ENCODE measurements around the gene KRT71.

Gene KRT71

GRCh38 chr12:52539083-52539820, 13.7 kb downstream of the KRT71 start:
- DNase-seq (ENCODE audit: low read depth, low spot score): no peak

GRCh38 chr12:52537101-52537500, 15.8 kb downstream of the KRT71 start:
- DNase-seq (ENCODE audit: low read depth, low spot score): no peak

DNA sequence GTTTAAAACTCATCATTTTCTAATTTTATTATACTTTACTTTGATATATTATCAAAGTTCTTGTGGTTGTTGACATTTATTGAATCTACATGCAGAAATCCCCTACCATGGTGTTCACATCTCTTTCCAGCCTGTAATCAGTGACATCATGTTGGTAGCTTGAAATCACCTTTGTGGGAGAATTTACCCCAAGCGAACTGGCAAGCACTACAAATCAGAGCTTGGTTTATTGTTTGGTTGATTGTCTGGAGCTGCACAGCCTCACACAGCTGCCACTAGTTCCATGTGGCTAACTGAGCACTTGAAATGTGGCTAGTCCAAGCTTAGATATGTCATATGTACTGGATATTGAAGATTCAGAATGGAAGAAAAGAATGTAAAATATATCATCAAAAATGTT, 17.4 kb downstream of the KRT71 start:
- no peak for DNase-seq (ENCODE audit: low read depth, low spot score)

DNA sequence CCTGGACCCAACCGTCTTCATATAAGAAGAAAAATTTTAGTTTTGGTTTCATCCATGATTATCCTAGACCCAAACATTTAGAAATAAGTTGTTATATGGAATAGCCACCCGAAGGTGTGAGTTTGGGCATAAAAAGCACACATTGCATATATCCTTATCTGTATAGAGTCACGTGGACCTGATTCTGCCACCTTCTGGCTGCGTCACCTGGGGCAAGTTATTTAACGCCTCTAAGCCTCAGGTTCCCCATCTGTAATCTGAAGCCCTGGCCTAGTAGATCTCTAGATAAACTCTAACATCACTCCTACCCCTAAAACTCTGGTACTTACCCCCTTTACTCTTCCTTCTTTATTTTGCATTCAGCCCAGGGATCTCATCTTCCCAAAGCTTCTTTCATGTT, 18.5 kb downstream of the KRT71 start:
- no peak for DNase-seq (ENCODE audit: low read depth, low spot score)

DNA sequence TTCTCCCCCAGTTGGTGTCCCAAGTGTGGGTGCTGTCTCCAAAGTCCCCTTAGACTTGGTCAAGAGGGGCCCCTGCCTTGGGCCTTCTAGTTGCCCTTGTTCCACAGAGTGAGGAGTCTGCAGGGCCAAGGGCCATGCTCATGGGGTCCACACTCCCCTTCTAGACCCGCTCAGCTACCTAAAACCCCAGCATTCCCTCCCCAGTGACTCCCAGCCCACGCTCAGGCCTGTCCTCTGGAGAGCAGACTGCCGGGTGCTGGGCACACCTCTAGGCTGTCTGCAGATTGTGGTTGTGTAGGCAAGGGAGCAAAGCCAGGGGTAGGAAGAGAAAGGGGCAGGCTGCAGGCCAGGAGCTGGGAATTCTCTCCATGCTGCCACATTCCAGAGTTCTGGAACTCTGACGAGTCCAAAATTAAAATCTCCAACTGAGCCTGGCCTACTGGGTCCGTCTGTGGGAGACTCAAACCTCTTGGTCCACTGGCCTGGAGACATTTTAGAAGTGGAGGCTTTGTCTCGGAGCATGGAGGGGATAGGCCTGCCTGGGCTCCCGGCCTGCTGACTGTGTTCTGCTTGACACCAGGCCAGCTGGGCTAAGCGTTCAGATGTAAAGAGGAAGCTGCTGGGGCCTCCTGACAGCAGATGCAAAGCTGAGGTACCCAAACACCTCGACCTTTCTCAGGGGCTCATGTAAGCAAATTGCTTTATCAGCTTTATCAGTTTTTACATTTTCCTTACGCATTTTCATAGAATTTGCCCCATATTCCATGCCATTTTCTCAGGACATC, 19.1 kb downstream of the KRT71 start:
- no peak for DNase-seq (ENCODE audit: low read depth, low spot score)

DNA sequence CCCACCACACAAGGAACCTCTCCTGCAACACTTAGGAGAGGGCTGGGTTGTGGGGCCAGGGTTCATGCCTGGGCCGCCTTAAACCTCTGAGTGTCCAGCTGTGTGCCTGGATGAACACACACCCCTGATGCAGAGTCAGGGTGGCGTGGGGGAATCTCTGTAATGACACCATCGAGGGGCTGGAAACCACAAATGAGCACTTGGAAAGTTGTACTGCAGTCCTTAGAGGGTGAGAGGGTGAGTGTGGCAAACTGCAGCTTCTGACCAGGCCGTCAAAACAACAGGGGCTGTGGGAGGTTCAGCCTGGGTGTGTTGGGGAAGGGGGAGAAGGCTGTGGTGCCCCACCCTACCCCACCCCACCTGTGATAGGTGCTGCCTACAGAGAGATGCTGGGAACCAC, 20.3 kb downstream of the KRT71 start:
- DNase-seq (ENCODE audit: low read depth, low spot score): no peak

DNA sequence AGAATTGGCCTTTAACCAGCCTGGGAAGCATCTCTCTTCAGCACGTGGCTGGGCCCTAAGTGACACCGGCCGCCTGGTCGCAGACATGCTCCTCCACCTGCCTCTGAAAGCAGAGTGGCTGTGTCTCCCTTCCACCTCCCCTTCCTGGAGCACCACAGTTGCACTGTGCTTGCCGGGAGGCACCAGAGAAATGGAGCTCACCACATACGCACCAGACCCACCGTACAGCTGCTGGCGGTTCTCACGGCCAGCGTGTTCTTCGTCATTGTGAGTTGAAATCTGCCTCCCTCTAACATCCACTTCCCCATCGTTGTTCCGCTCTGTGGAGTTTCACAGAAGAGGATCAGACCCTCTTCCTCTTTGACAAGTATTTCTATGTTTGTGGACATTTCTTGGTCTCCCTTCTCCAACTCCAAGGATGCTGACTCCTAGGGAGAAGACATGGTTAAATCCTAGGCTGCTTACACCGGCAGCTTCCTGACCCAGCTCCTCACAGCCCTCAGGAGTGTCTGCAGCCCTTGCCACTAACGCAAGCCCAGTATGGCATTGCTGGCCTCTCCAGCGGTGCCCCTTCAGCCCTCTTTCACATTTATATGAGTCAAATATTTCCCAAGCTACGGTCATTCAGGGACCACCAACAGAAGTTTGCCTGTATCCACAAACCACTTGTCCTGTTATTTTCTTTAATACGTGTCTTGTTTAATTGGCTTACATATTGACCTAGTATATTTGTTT, 21.2 kb downstream of the KRT71 start:
- no peak for DNase-seq (ENCODE audit: low read depth, low spot score)

GRCh38 chr12:52530905-52531304, 22.0 kb downstream of the KRT71 start:
- DNase-seq (ENCODE audit: low read depth, low spot score): no peak

- DNase-seq (ENCODE audit: low read depth, low spot score): no peak
These were observed 22.6 kb downstream of the KRT71 start for GRCh38 chr12:52530366-52530765.

DNA sequence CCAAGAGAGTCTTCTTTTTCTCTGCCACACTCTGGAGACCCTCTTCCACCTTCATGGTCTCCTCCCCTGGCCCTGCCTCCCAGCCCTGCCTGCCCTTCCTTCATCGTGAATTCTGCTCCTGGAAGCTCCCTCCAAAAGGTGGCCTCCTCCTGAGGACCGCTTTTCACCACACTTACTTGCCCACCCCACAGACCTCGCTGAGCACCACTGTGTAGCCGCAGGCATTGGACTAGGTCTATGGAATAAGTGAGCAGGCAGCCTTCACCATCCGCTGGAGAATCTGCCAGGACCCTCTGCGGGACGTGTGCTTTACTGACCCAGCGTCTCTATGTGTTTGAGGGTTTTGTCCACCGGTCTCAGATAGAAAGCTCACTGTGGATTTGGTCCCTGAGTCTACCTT, 23.1 kb downstream of the KRT71 start:
- DNase-seq (ENCODE audit: low read depth, low spot score): no peak

DNA sequence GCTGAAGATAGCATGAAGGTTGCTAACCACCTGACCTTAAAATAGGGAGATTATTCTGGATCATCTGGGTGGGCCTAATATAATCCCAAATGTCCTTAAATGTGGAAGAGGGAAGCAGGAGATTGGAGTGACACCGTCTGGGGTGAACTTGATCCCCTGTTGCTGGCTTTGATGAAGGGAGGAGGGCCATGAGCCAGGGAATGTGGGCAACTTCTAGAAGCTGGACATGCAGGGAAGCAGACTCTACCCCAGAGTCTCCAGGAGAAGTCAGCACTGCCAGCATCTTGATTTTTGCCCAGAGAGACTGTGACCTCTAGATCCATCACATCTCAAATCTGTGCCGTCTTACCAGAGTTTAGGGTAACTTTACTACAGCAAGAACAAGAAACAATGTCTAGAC, 23.5 kb downstream of the KRT71 start:
- no peak for DNase-seq (ENCODE audit: low read depth, low spot score)

GRCh38 chr12:52528641-52529143, 24.3 kb downstream of the KRT71 start:
- no peak for DNase-seq (ENCODE audit: low read depth, low spot score)

DNA sequence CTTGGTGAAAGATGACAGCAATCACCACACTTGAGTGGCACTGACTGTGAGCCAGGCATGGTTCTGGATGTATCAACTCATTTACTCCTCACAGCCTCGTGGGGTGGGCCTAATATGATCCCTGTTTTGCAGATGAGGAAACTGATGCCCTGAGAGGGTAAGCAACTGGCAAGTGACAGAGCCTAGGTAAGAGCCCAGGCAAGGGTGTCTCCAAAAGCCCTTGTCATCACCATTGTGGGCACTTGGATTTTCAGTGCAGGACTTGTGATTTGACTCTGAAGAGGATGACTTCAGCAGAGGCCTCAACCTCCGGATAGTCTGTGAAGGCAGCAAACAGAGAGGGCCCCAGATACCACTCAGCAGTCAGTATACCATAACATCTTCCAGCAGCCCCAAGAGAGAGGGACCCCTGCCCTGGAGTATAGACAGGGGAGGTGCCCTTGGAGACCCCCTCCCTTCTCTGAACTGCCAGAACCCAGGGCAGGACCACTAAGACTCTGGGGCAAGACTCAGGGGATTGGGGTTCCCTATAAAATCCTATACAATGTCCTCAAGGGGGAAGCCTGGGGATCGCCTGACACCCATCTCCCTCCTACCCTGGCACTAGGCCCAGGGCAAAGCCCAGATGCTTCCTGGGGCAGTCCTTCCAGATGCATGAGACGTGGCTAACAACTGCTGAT, 25.7 kb downstream of the KRT71 start:
- no peak for DNase-seq (ENCODE audit: low read depth, low spot score)

DNA sequence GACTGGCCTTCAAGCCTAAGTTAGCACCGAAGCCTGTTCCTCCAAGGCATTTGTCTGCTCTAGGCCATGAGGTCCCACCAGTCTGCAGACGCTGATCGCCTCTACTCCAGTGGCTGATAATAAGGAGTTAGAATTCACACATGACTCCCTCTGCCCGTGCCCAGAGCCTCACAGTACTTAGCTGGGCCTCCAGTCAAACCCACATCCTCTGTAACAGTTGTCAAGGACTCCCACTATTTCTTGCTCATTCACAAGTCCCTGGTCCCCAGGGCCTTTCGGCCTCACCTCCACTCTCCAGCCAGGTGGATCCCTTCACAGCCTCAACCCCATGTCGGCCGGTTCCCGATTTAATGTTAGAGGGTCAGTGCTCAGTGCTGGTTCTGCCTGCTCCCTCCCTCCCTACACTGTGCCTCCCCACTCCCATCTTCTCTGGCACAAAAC, 26.4 kb downstream of the KRT71 start:
- DNase-seq (ENCODE audit: low read depth, low spot score): no peak

DNA sequence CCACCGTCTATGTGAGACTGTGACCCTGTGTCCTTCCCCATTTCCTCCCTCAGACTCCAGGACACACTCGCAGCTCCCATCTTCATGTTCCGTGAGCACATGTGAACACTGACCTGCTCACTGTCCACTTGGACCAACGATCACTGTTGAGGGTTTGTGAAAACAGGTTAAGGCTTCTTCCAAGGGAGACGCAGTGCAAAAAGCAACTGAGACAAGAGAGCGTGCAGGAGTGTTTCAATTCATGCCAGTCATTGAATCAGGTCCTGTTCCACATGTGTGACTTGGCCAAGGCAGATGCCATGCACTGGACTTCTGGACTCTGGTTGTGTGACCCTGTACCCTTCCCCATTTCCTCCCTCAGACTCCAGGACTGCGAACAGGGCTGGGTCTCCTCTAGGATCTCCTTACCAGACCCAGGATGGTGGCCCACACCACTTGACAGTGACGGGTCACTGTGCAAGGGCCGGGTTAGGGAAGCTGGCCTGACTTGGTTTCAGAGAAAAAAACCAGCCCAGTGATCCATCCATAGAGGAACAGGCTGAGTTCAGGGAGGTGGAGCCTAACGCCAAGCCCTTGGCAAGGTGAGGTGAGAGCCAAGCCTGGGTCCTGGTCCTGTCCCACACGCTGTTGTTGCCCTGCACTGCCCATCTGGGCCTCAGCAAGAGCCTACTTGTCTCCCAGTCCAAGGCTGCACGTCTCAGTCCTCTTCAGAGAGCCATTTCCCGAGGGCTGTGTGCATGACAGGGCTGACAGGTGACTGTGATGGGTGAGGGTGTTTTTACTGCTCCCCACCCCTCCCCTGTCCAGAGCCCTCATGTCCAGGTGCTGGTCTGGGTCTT, 27.1 kb downstream of the KRT71 start:
- no peak for DNase-seq (ENCODE audit: low read depth, low spot score)

GRCh38 chr12:52524898-52525591, 27.9 kb downstream of the KRT71 start:
- DNase-seq (ENCODE audit: low read depth, low spot score): no peak

GRCh38 chr12:52524241-52524897, 28.6 kb downstream of the KRT71 start:
- DNase-seq (ENCODE audit: low read depth, low spot score): no peak

DNA sequence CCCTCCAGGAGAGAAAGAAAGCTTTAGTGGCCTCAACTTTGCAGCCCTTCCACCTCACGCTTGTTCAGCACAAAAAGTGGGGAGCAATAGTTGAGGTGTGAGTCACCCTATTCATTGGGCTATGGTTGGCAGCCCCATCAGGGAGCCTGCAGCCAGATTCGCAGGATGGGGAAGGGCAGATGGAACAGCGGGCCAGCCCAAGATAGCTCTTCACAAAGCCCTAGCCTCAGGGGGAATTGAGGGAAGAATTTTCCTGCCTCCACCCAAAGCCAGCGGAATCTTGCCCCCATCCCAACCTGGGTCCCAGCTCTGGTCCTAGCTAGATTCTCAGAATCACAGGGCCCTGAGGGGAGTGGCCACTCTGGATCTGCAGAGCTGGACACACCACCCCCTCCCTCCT, 29.1 kb downstream of the KRT71 start:
- DNase-seq (ENCODE audit: low read depth, low spot score): no peak

DNA sequence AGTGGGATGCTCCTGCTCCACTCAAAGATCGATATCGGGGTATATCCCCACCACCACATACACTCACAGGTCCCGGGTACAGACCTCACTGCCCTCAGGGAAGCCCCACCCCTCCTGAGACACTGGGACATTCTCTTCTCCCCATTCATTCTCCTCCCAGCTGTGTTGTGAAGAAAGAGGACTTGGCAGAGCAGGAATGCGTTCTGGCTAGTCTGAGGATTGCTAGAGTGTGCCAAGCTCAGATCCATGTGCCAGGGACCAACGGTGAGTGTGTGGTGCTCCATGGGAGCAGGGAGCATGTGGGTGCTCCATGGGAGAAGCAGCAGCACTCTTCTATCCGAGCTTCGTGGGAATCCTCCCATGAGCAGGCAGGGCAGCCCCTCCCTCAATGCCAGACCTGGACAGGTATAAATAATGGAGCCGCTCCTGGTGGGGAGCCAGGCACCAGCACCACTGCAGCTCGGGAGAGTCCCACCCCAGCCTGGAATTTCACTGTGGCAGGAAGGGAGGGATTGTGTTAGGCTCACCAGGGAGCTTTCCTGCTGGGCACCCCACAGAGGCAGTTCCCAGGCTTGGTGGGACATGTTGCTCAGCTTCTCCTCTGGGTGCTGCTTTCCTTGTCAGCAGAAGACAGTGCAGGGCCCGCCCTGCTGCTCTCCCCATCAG, 30.5 kb downstream of the KRT71 start:
- no peak for DNase-seq (ENCODE audit: low read depth, low spot score)

Data from activated CD4-positive, CD25-positive, alpha-beta regulatory T cell treated with anti-CD3 and anti-CD28 coated beads, Interleukin-2, amount 50 U/mL, for 16 hours (primary cell).